Measurements from ENCODE around the gene ELF1. TPM values are rescaled to one million over a fixed set of nuclear protein-coding genes. Genes with fewer than 3 reads are reported as not detected.

The ELF1 gene
- total RNA-seq, 1 experiment from 2014 or later: 21.5 TPM

DNA sequence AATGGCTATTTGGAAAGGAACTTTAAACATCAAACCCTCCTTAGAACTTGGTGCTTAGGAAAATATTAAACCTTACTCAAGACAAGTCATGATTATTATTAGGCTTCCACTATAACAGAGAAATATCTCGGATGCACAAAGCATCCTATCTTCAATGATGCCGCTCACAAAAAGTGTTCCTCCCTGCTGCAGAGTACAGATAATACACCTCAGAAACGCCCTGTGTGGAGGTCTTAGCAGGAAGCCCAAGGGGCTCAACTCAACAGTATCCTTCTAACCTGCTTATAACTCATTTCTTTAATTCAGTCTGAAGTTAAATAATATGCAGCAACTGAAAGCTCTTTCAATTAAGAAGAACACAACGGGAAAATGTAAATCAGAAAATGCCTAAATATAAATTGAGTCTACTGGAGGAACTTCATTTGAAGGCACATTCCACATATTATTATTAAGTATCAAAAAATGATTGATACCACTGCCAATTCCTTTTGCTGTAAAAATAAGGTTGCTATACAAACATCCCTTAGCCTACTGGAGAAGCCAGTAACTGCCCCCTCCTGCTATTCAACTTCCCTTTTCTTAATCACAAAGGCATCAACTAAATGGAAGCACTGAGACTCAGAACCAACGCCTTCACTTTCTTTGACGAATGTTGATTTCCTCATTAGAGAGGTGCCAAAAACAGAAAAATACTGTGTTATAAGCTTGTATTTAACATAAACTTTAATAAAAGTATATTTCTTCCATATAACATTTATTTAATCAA is 12.0 kb downstream of the ELF1 start:
- no peak for DNase-seq (ENCODE audit: low read depth)

DNA sequence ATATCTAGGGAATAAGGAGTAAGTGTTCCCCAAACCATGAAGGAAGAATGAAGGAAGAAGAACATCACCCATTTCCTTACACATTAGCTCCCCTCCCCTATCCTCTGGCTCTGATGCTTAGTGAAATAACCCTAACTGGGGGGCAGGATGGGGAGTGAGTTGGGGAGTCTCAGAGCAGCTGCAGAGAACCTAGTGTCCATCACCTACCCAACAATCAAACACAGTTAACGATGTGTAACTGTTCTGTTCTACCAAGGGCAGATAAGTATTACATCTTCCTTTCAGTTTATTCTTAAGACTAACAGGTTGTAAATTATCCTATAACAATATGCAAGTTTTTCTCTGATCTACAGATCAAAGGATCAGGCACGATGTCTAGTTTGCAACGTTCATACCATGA is 12.8 kb downstream of the ELF1 start:
- DNase-seq (ENCODE audit: low read depth): no peak

DNA sequence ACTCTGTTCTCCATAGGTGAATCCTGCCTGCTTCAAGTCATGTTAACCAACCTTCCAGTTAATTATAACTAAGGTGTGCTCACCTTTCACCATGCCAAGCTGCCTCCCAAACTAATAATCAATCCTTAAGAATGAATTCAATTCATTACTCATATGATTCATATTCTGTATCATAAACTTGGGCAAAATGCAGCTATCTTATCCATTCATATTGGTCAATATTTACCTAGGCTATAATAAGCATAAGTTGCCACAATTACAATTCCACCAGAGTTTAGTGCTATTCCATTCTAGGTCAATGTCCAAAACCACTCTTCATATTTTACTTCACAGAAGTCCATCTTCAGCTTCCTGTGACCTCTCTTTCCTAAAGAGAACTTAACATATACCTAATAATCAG is 13.4 kb downstream of the ELF1 start:
- no peak for DNase-seq (ENCODE audit: low read depth)

DNA sequence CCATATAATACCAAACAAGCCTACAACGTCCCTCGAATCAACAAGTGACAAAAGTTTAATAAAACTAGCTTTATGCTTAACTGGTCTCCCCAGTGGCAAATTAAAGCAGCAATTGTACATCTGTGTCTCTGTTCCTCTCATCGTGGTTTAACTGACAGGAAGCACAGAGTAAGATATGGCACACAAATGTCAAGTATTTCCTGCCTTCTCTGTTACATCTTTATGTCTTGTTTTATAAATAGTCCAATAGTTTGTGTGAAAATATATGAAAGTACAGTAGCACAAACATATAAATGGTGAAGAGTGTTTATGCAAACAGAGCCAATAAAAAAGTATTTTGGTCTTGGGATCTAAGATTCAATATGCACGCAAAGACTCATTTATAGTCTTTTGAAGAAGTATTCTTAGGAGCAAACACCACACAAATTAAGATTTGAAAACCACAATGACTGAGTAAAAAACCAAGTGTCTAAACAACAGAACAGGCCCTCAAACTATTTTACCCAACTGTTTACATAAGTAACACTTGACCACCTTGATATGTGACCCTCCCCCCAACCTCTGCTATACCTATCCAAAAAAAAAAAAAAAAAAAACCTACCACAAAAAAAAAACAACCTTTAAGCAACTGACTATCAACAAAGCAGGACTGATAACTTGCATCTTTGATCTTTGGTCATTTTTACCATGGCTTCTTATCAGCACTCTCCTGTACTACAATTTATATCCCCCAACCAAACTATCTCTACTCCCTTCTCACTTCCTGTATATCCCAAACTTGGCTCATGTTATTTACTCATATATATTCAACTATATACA is 14.0 kb downstream of the ELF1 start:
- peak; percentile 52 for DNase-seq (ENCODE audit: low read depth)

DNA sequence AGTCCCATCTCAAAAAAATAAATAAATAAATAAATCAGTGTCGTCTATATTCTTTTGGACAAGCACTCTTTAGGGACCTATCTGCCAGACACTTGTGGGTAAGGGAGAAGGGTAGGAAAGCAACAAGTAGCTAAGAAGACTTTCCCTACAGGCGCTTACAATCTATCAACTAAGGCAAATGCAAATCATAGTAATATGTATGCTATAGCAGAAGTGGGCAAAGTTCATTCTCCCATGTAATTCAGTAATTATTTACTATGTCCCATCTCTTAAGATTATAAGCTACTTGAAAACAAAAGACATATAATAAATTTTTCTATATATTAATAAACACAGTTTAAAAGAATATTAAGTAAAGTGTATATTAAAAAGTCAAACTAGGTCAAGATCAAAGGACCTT is 16.5 kb downstream of the ELF1 start:
- no peak for DNase-seq (ENCODE audit: low read depth)

DNA sequence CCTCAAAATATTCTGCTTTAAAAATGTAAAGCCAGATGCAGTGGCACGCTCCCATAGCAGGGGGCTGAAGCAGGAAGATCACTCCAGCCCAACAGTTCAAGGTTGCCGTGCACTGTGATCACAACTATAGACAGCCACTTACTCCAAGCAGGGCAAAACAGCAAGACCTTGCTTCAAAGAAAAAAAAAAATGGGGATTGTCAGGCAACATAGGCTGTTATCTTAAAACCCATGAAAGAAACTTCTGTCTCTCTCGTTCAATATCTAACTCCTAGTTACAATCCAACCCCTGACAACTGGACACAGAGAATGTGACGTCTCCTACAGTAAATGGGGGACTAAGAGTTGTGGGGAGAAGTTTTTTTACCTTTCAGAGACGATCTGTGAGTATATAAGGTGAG is 17.4 kb downstream of the ELF1 start:
- no peak for DNase-seq (ENCODE audit: low read depth)

DNA sequence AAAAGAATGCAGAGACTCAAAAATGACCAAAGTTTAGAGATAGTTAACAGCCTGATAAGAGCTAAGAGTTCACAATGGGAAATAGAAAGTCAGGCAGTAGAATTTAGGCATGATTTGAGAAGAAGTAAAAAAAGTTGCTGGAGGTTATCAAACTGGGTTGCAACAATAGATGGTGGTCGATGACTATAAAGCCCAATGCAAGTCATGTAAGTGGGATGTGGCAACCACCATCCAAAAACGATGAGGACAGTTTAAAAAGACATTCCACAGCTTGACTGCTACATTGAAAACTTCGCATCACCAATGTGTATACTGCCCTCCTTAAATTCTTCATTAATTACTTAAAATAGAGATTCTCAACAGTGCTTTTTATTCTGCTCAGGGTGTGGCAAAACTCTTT is 19.7 kb downstream of the ELF1 start:
- DNase-seq (ENCODE audit: low read depth): no peak

DNA sequence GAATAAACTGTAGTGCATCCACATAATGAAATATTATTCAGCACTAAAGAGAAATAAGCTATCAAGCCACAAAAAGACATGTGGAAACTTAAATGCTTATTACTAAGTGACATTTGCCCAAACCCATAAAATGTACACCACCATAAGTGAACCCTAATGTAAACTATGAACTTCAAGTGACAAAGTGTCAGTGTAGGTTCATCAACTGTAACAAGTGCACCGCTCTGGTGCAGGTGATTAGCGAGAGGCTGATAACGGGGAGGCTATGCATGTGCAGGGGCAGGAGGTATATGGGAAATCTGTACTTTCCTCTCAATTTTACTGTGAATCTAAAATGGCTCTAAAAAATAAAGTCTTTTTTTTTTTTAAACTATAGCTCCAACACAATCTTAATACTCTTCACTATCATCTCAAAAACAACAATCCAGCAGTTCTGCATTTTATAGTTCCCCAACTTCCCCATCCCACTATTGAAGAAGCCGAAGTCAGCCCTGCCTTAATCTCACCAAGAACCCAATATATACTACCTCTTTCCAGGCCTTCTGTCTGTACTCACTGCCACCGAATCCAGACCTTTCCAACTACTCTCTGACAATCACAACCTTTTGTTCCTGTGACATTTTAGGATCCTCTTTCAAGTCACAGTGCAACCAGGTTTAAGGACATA is 22.6 kb downstream of the ELF1 start:
- no peak for DNase-seq (ENCODE audit: low read depth)

DNA sequence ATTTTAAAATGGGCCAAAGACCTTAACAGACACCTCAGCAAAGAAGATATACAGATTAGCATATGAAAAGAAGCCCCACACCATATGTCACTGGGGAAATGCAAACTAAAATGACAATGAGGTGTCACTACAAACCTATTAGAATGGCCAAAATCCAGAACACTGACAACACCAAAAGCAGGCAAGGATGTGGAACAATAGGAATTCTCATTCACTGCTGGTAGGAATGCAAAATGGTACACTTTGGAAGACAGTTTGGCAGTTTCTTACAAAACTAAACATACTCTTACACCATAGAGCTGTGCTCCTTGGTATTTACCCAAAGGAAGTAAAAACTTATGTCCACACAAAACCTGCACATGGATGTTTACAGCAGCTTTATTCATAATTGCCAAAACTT is 23.1 kb downstream of the ELF1 start:
- no peak for DNase-seq (ENCODE audit: low read depth)

DNA sequence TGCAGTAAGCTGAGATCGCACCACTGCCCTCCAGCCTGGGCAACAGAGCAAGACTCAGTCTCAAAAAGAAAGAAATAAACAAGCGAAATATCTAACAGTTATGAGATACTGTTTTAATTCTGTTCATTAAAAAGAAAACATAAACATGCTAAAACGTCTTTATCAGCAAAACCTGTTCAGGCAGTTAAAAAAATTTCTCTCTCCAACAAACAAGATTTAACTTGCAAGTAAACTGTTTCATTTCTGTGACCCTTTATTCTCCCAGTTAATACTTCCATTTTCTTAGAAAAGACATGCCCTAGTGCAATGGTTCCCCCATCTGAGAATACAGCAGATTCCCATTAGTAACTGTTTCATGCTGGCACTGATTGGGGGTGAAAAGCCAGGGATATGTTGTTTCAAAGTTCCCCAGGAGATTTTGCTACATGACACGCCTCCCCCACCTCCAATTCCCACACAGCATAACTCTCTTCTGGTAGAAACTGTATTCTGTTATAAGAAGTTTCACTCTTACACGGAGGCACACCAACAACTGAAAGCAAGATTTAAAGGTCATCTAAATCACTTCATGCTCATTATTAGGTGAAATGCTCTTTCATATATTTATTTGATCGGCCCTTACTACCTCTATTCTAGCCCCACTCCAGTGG is 24.4 kb downstream of the ELF1 start:
- DNase-seq (ENCODE audit: low read depth): no peak

DNA sequence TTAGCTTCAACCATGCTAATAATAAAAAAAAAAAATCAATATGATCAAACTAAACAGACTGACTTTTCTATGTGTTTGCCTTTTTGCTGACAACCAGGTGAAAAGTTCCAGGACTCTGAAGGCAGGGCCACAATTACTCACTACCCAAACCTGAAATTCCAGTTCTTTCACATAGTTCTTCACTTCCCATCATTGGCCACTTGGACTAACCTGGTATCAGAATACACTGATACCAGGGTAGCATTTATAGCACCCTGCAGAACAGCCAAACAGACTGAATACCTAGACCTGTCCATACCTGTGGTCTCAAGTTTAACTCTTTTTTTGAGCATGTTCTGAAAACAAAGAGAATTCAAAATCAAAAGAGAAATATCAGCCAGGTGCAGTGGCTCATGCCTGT is 25.1 kb downstream of the ELF1 start:
- DNase-seq (ENCODE audit: low read depth): no peak

DNA sequence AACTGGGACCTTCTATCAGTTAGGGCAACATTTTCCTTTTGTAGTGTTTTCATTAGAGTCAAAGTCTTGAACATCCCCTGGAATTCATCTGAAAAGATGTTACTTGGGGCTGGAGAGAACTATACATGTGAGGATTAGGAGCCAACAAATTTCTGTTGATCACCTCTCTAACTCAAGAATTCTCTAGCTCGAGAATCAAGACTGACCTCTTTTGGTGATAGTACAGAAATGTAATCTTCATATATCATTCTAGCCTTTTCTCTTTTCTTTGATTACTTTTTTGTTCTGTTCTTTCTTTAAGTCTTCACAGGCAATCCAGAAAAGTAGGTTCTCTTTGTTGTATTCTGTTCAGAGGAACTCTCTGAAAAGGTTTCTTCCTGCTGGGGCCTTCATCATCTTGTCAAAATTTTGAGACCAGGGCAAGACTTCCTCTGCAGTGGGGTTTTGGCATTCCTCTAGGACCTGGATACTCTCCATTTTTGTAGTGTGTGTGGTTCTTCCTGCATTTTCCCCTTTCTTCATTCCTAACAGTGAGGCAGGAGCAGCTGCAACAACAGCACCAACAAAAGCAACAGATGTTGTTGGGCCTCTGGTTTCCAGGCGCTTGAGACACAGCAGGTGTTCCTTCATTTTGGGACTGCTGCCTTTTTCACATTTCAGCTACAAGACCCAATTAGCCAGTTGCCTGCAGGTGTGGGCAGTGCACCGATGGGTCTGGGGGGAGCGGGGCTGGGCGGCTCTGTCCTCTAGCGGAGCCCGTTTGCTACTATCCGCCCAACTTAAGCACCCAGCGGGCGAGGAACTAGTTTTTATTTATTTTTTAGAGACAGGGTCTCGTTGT is 26.2 kb downstream of the ELF1 start:
- DNase-seq (ENCODE audit: low read depth): no peak

DNA sequence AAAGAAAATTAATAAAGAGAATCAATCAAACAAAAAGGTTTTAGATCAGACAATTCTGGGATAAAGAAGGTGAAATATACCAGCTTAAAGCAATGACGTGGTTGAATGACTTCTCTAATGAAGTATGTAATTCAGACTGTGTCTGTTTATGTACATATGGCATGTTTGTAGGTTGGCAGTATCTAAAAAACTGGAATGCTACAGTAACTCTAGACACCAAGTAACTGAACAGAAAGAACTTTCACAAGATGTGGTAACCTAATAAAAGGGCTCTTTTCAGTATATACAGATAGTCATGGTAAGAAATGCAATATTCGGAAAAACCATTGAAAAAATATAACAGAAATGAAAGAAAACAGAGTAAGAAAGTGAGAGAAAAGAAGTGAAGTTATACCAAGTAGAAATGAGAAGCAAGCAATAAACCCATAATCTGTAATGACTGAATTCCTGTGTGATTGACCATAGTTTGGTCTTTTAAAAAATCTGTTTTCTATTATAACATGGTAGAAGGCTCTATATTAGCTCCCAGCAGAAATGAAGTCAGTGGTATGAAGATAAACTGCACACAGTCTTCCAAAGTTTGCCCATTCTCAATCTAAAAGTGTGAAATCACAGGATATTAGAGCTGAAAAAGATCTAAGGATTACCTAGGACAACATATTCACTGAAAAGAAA is 31.4 kb downstream of the ELF1 start:
- no peak for DNase-seq (ENCODE audit: low read depth)

DNA sequence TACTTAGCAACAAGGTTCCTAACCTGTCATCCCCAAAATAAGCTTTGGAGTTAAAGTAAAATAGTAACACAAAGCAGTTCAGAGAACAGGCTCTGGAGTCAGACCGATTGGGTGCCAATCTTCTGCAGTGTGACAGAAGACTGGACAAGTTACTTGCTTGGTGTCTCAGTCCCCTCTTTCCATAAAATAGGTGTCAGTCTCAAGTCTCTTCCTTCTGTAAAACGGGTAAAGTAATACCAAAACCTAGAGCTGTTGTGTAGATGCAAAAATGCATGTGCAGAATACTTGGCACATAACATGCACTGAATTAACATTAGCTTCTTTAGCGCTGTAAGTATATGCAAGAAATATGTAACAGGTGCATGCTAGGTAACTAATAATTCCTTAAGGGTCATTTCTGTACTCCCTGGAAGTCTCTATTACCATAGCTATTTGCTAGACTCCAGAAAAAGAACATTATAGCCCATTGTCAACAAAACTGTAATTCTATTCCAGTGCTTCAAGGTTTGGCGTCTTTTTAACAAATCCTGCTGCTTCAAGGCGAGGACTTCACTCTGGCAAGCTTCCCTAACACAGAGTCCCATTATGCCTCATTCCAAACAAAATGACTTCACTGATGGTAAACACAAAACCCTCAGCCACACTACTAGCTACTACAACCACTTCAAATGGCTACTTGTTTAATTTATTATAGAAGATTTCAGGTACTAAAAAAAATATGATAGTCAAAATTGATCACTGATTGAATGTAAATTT is 32.8 kb downstream of the ELF1 start:
- peak; percentile 10 for DNase-seq (ENCODE audit: low read depth)

DNA sequence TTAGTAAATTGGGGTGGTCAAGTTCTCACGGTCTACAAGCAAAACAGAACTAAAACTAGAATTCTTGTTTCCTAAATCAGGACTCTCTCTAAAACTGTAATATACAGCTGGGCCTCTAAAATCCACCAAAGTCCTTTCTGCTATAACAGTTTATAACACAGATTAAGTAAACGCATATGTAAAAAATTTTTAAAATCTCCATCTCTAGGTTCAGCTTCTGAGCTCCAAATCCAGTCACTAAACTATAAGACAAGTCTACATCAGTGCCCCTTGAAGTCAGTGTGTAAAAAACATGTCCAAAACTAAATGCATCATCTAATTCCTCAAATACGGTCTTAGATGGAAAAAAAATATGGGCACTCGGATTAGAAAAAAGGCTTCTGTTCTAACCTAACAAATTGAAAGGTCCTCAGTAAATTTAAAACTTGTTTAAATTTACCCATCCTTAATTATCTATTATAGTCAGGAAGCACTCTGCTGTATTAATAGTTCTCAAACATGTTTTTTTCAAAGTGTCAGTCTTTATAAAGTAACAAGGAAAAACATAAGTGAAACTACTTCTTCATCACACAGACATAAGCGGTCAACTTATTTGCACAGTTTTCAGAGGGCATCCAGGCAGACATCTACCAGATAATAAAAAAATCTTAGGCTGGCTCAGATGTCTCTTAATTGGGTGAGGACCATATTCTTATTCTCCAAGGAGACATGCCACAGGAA is 33.6 kb downstream of the ELF1 start:
- no peak for DNase-seq (ENCODE audit: low read depth)

DNA sequence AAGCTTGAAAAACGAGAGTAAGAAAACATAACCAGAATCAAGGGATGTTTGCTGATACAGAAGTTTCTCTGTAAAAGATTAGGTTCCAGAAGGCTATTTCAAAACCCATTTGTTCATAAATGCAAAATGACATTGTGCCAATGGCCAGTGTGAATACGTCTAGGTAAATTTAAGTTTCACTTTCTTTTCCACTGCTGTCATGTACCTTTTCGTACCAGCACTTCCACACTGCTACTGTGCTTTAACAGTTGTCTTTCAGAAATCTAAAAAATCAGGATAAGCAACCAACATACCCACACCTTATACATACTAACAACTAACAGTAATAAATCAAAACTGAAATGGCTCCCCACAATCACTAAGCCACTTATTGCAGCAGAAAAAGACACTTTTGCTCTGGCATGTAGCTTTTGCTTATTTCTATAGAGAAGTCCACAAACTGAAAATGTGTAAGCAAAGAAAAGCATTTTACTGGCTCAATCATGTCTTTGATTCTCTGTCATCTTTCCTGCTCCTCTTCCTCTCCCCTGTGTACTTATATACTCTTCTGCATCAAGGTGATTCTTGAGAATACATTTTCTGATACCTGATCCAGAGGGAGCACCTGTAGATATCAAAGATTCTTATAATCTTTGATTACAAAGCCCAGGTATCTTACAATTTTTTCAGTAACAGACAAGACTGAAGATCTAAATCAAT is 34.3 kb downstream of the ELF1 start:
- peak; percentile 27 for DNase-seq (ENCODE audit: low read depth)

DNA sequence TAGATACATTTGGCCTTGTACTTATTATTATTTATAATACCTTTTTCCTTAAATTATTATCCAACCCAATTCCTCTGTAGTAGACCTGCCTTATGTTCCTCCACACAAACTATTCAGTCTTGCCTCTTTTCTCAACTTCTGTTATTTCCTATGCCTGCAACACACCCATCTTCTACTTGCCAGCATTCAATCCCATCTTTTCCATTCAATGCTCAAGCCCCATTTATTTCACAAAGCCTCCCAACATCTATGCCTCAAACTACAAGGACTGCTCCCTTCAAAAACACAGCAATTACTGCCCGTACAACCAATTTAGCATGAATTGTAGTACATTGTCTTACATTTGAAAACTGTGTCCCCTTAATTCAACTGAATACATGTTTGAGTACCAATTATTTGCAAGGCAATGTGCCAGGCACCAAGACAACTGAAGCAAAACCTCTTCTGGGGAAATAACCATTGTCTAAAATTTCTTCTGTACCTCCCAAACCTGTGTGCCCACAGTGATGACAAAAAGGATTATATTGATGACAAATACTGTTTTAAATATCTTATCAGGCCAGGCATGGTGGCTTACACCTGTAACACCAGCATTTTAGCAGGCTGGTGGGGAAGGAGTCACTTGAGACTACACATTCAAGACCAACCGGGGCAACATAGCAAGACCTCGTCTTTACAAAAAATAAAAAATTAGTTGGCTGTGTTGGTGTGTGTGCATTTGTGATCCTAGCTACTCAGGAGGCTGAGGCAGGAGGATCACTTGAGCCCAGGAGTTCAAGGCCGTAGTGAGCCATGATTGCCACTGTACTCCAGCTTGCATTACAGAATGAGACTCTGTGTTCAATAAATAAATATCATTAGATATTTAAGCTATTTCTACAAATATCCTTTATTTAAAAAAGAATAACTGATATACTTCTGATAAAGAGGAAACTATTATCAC is 35.1 kb downstream of the ELF1 start:
- DNase-seq (ENCODE audit: low read depth): no peak

DNA sequence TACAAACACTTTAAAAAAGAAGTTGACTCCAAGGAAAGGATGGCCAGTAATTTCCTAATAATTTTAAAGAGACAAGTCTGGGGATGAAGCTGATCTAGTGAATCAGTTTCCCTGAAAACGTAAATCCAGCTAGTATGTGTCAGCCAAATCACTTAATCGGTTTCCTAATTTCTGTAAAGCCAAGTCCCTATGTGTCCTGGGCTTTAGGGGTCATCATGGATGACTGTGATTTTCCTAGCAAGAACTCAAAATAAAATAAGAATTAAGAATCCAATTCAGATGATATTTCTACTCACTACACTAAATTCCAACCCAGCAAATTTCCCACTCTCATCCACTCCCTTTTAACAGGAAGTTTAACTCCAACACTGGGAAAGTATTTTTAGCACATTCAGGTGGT is 35.9 kb downstream of the ELF1 start:
- DNase-seq (ENCODE audit: low read depth): peak; percentile 7
